OCI-LY3 (cell line): Measurements from ENCODE around the gene MGMT.

Experiments
- CTCF ChIP-seq: fragments of 200-600, 300-600 bp; sonication (generic); IDR thresholded peaks from 2 replicates; pipeline ENCODE4 v1.5.1; 2014; ENCODE audit warnings: antibody characterized with exemption, low read length, low read depth
- EZH2phosphoT487 ChIP-seq: fragments of 200-600 bp; shearing (Covaris generic); IDR thresholded peaks from 2 replicates; pipeline ENCODE4 v1.6.1; 2018; ENCODE audit warnings: antibody characterized with exemption, mixed run types, low read depth

- TF ChIP-seq CTCF (no peak), EZH2phosphoT487 (no peak)
These were observed 232.8 kb downstream of the MGMT start for GRCh38 chr10:129699722-129700340.
